Endometrial microvascular endothelial cells (primary cell): Measurements from ENCODE around the gene THRB. TPM values are rescaled to one million over a fixed set of nuclear protein-coding genes. Genes with fewer than 3 reads are reported as not detected.
"Not testable (repeated sequence)": the region's sequence is repeated elsewhere in the genome, so short reads cannot be mapped to it uniquely, and the experiment has no call there.

Source experiments
- in situ Hi-C: cut with HindIII; loops from 2 replicates; pipeline ENCODE4 v1.10.0; 2017; ENCODE audit warnings: low sequenced_read_pairs, low pct_unique_long_range_greater_than_20kb; ENCODE audit errors: inconsistent ontology term
- total RNA-seq: library from RNA; depleted of rRNA; stranded (reverse); fragments of >200 nt; gene quantifications from one replicate; pipeline ENCODE4 v1.2.3, GENCODE V29; 2015; ENCODE audit errors: inconsistent ontology term

Gene THRB
- total RNA-seq, 1 donor from 2014 or later = 7.1 TPM

- in situ Hi-C loops = no loop called here
Measured at GRCh38 chr3:24129549-24129948, 365.1 kb downstream of the THRB start.

GRCh38 chr3:24128199-24129005, 366.2 kb downstream of the THRB start:
- in situ Hi-C loops = no loop called here

GRCh38 chr3:24123596-24123995, 371.1 kb downstream of the THRB start:
- in situ Hi-C loops = no loop called here

GRCh38 chr3:24120434-24120833, 374.2 kb downstream of the THRB start:
- in situ Hi-C loops = no loop called here

GRCh38 chr3:24119321-24119751, 375.3 kb downstream of the THRB start:
- in situ Hi-C loops = no loop called here

- in situ Hi-C loops = no loop called here
Measured at GRCh38 chr3:24117508-24117907, 377.1 kb downstream of the THRB start.

GRCh38 chr3:24111711-24112110, 382.9 kb downstream of the THRB start:
- in situ Hi-C loops = no loop called here

- in situ Hi-C loops = no loop called here
Measured at GRCh38 chr3:24110051-24110450, 384.6 kb downstream of the THRB start.

GRCh38 chr3:24101676-24102168, 392.9 kb downstream of the THRB start:
- in situ Hi-C loops = no loop called here

GRCh38 chr3:24100696-24101402, 393.8 kb downstream of the THRB start:
- in situ Hi-C loops = no loop called here

- in situ Hi-C loops = no loop called here
Measured at GRCh38 chr3:24096695-24097290, 397.9 kb downstream of the THRB start.

GRCh38 chr3:24096271-24096670, 398.4 kb downstream of the THRB start:
- in situ Hi-C loops = no loop called here

- in situ Hi-C loops = not testable (repeated sequence)
Measured at GRCh38 chr3:24094818-24095217, 399.8 kb downstream of the THRB start.

GRCh38 chr3:24088782-24089181, 405.9 kb downstream of the THRB start:
- in situ Hi-C loops = no loop called here

GRCh38 chr3:24087469-24087868, 407.2 kb downstream of the THRB start:
- in situ Hi-C loops = no loop called here

- in situ Hi-C loops = no loop called here
Measured at GRCh38 chr3:24086617-24087404, 407.8 kb downstream of the THRB start.

GRCh38 chr3:24086206-24086605, 408.4 kb downstream of the THRB start:
- in situ Hi-C loops = no loop called here

- in situ Hi-C loops = no loop called here
Measured at GRCh38 chr3:24072193-24072592, 422.5 kb downstream of the THRB start.

- in situ Hi-C loops = no loop called here
Measured at GRCh38 chr3:24069045-24069444, 425.6 kb downstream of the THRB start.
